Ascending aorta (tissue), 2 donors: ENCODE results near the gene RAMP1. TPM values are rescaled to one million over a fixed set of nuclear protein-coding genes. Genes with fewer than 3 reads are reported as not detected.

Source experiments
- DNase-seq, 2 donors: peaks; one replicate each; pipeline ENCODE4 v3.0.0-alpha.2; 2019; ENCODE audit warnings: low spot score in 2 of 2
- H3K27ac ChIP-seq, 2 donors: fragments of 200-600 bp; sonication (generic); one replicate each; pipeline ENCODE4 v1.5.1; 2016 to 2017; ENCODE audit warnings: mild to moderate bottlenecking in 1 of 2
- H3K27me3 ChIP-seq: fragments of 200-600 bp; sonication (generic); one replicate; pipeline ENCODE4 v1.5.1; 2017
- H3K36me3 ChIP-seq, 2 donors: fragments of 200-600 bp; sonication (generic); one replicate each; pipeline ENCODE4 v1.5.1; 2016
- H3K4me1 ChIP-seq, 2 donors: fragments of 200-600 bp; sonication (generic); one replicate each; pipeline ENCODE4 v1.5.1; 2016 to 2017; ENCODE audit warnings: mild to moderate bottlenecking in 1 of 2
- H3K4me3 ChIP-seq, 2 donors: fragments of 200-600 bp; sonication (generic); one replicate each; pipeline ENCODE4 v1.5.1; 2016 to 2017; ENCODE audit warnings: mild to moderate bottlenecking in 1 of 2
- H3K9me3 ChIP-seq, 2 donors: fragments of 200-600 bp; sonication (generic); one replicate each; pipeline ENCODE4 v1.5.1; 2016
- intact Hi-C: fragments of 100-400 bp; cut with DNase I; formaldehyde crosslinking; loops from one replicate; pipeline ENCODE4 v1.15.1; 2023
- total RNA-seq: library from RNA; depleted of rRNA; stranded (reverse); fragments of >200 nt; gene quantifications from one replicate; pipeline ENCODE4 v1.1.0, GENCODE V29; 2016
- TF ChIP-seq, protein P1 (sequence below), 3 experiments: fragments of 200-600 bp in 2 of 3; fragments of 450-650 bp in 1 of 3; sonication (generic) in 2 of 3; IDR thresholded peaks; one replicate each; pipeline ENCODE4 v1.5.1; 2016 to 2019; ENCODE audit warnings: antibody characterized with exemption in 3 of 3, mild to moderate bottlenecking in 1 of 3, moderate library complexity in 1 of 3

RAMP1 gene
- total RNA-seq, 1 donor from 2014 or later = 191 TPM

GRCh38 chr2:237863689-237864443, 4.4 kb downstream of the RAMP1 start:
- H3K36me3 ChIP-seq = peaks cover 0 to 1% of the 10 kb centered on the region in 2 donors
- peaks cover 10 to 63% of the 10 kb centered on the region in 2 donors for H3K4me1 ChIP-seq
- TF ChIP-seq, protein P1, sequence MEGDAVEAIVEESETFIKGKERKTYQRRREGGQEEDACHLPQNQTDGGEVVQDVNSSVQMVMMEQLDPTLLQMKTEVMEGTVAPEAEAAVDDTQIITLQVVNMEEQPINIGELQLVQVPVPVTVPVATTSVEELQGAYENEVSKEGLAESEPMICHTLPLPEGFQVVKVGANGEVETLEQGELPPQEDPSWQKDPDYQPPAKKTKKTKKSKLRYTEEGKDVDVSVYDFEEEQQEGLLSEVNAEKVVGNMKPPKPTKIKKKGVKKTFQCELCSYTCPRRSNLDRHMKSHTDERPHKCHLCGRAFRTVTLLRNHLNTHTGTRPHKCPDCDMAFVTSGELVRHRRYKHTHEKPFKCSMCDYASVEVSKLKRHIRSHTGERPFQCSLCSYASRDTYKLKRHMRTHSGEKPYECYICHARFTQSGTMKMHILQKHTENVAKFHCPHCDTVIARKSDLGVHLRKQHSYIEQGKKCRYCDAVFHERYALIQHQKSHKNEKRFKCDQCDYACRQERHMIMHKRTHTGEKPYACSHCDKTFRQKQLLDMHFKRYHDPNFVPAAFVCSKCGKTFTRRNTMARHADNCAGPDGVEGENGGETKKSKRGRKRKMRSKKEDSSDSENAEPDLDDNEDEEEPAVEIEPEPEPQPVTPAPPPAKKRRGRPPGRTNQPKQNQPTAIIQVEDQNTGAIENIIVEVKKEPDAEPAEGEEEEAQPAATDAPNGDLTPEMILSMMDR (IDR thresholded peaks at IDR 0.05) = no peak
- H3K9me3 ChIP-seq = no peaks in the 10 kb centered on the region
- no peaks in the 10 kb centered on the region for H3K27me3 ChIP-seq
- DNase-seq = peak in 1 of 2 donors; percentile 81
- intact Hi-C loops = loop anchor here (1.0 kb wide), 1 partner anchor 41 kb away; no protein-coding TSS in a partner anchor
- H3K27ac ChIP-seq = peak overlapping the region; percentile 97 to 98
- H3K4me3 ChIP-seq = peak overlapping the region; percentile 14

DNA sequence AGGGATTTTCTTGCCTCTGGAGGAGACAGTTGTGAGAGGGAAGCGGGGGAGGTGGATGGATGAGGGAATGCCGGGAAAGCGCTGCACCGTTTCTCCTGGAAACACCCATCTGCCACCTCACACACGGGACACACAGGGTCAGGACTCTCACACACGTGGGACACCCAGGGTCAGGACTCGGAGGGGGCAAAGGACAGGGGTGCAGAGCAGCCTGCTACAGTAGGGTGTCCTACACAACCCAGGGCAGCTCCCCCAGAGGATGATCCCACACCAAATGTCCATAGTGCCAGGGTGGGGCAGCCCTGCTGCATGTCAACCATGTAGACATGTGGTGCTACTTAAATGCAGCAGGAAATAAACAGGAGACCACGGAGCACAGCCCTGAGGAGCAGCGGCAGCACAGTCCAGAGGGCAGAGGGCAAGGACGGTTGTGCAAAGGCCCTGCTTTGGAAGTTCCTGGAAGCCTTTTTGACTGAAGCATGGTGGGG, 5.1 kb downstream of the RAMP1 start:
- Histone ChIP-seq H3K36me3 (peaks cover 0 to 8% of the 10 kb centered on the region in 2 donors), H3K4me1 (peaks cover 10 to 63% of the 10 kb centered on the region in 2 donors), H3K27me3 (no peaks in the 10 kb centered on the region), H3K9me3 (no peaks in the 10 kb centered on the region), H3K27ac (peak overlapping the region; percentile 97 to 98), H3K4me3 (peak overlapping the region; percentile 14 to 19)
- intact Hi-C loops = loop anchor here (1.0 kb wide), 1 partner anchor 41 kb away; no protein-coding TSS in a partner anchor
- TF ChIP-seq, protein P1 (IDR thresholded peaks at IDR 0.05) = no peak
- peak in 1 of 2 donors; percentile 66 for DNase-seq

- H3K27ac ChIP-seq = peak overlapping the region; percentile 97 to 98
- peak in 1 of 2 donors; percentile 83 for DNase-seq
- peaks cover 0 to 9% of the 10 kb centered on the region in 2 donors for H3K36me3 ChIP-seq
- intact Hi-C loops = loop anchor here (1.0 kb wide), 1 partner anchor 40 kb away; no protein-coding TSS in a partner anchor
- peak overlapping the region in 1 of 2 donors; percentile 26 for H3K4me3 ChIP-seq
- no peaks in the 10 kb centered on the region for H3K27me3 ChIP-seq
- H3K9me3 ChIP-seq = no peaks in the 10 kb centered on the region
- TF ChIP-seq, protein P1 (IDR thresholded peaks at IDR 0.05) = no peak
- H3K4me1 ChIP-seq = peaks cover 10 to 69% of the 10 kb centered on the region in 2 donors
These were observed 5.7 kb downstream of the RAMP1 start for GRCh38 chr2:237864940-237865622.

DNA sequence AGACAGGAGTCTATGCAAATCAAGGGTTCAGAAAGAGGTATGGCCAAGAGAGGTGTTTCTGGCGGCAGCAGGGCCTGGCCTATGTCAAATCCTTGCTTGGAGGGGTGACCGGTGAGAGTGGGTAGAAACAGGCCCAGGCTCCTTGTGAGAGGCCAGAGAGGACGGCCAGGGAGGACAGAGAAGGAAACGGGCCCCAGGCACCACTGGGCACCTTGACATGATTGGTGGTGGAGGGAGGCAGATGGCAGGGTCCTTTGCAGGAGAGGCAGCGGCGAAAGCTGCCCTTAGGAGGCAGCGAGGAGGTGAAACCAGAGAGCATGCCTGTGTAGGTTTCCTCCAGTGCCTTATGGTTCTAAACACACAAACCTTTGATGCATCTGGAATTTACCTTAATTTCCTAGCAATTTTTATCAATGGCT, 6.2 kb downstream of the RAMP1 start:
- Histone ChIP-seq H3K4me1 (peaks cover 10 to 74% of the 10 kb centered on the region in 2 donors), H3K9me3 (no peaks in the 10 kb centered on the region), H3K27ac (peak overlapping the region; percentile 97 to 98), H3K36me3 (peaks cover 0 to 9% of the 10 kb centered on the region in 2 donors), H3K4me3 (peak overlapping the region in 1 of 2 donors; percentile 26), H3K27me3 (no peaks in the 10 kb centered on the region)
- TF ChIP-seq, protein P1 (IDR thresholded peaks at IDR 0.05) = no peak
- intact Hi-C loops = no loop called here
- DNase-seq = peak in 1 of 2 donors; percentile 63

GRCh38 chr2:237866101-237866621, 6.7 kb downstream of the RAMP1 start:
- intact Hi-C loops = no loop called here
- no peak overlapping the region for H3K4me3 ChIP-seq
- peak overlapping the region; percentile 97 to 98 for H3K27ac ChIP-seq
- H3K4me1 ChIP-seq = peaks cover 10 to 78% of the 10 kb centered on the region in 2 donors
- H3K9me3 ChIP-seq = no peaks in the 10 kb centered on the region
- DNase-seq = peak in 1 of 2 donors; percentile 66
- H3K27me3 ChIP-seq = no peaks in the 10 kb centered on the region
- peaks cover 0 to 9% of the 10 kb centered on the region in 2 donors for H3K36me3 ChIP-seq
- TF ChIP-seq, protein P1 (IDR thresholded peaks at IDR 0.05) = no peak
